WI38 (cell line): Measurements from ENCODE around the gene PSMA3.

Experiments
- H3K4me3 ChIP-seq: 2 replicates; pipeline ENCODE4 v1.5.1; 2011; ENCODE audit warnings: low read depth, mild to moderate bottlenecking, control low read depth, low read length
- CTCF ChIP-seq: IDR thresholded peaks from 2 replicates; pipeline ENCODE4 v1.5.1; 2012; ENCODE audit warnings: low read depth, mild to moderate bottlenecking, control low read depth, low read length

The PSMA3 gene

GRCh38 chr14:58297412-58297761 lies 52.7 kb downstream of the PSMA3 start:
- no peak for TF ChIP-seq CTCF
- peak overlapping the region; percentile 98 for H3K4me3 ChIP-seq

- H3K4me3 ChIP-seq, result peak overlapping the region; percentile 98
- TF ChIP-seq CTCF, result no peak
Observed at GRCh38 chr14:58297762-58298476, 53.3 kb downstream of the PSMA3 start.

- H3K4me3 ChIP-seq, result peak within 1 kb of the TSS; percentile 98
- TF ChIP-seq CTCF, result no peak
Observed at GRCh38 chr14:58298477-58299400, 54.1 kb downstream of the PSMA3 start, which contains the start of gene ARID4A. Gene ARID4A (plus strand): TSS chr14:58298555. CDS start chr14:58299855, 1,300 bp downstream.

GRCh38 chr14:58299401-58300330 lies 55.0 kb downstream of the PSMA3 start:
- no peak for TF ChIP-seq CTCF
- H3K4me3 ChIP-seq, result peak overlapping the region; percentile 95

- no peak overlapping the region for H3K4me3 ChIP-seq
- TF ChIP-seq CTCF, result no peak
Observed at GRCh38 chr14:58301416-58301815, 56.8 kb downstream of the PSMA3 start.

GRCh38 chr14:58305730-58306129 lies 61.1 kb downstream of the PSMA3 start:
- no peak for TF ChIP-seq CTCF
- no peak overlapping the region for H3K4me3 ChIP-seq
